SU-DHL-6 (cell line): ENCODE measurements around the gene COQ5.

ENCODE experiments used
- H2AFZ ChIP-seq: fragments of 200-600 bp; sonication (generic); 2 replicates; pipeline ENCODE4 v1.6.1; 2014; ENCODE audit warnings: low read depth, mild to moderate bottlenecking, moderate library complexity, mixed read lengths, antibody characterized with exemption, low read length; ENCODE audit not compliant: severe bottlenecking
- H3F3A ChIP-seq: fragments of 200-600 bp; shearing (Covaris generic); 2 replicates; pipeline ENCODE4 v1.6.0; 2016; ENCODE audit warnings: antibody characterized with exemption, mild to moderate bottlenecking; ENCODE audit not compliant: insufficient read depth
- H3K27ac ChIP-seq: fragments of 200-600 bp; sonication (generic); 2 replicates; pipeline ENCODE4 v1.5.1; 2016; ENCODE audit warnings: low read depth, mild to moderate bottlenecking, low read length, moderate library complexity, mixed read lengths
- H3K27me3 ChIP-seq: fragments of 200-600 bp; sonication (generic), shearing (Covaris generic); 2 replicates; pipeline ENCODE4 v1.6.0; 2014; ENCODE audit warnings: mild to moderate bottlenecking, low read length
- H3K36me3 ChIP-seq: fragments of 200-600 bp; sonication (generic); 2 replicates; pipeline ENCODE4 v1.6.1; 2014; ENCODE audit warnings: mild to moderate bottlenecking, low read length, mixed read lengths
- H3K4me2 ChIP-seq: fragments of 300-600, 200-600 bp; shearing (Covaris generic), sonication (generic); 2 replicates; pipeline ENCODE4 v1.6.0; 2014; ENCODE audit warnings: low read length, low read depth, mild to moderate bottlenecking; ENCODE audit not compliant: poor library complexity, severe bottlenecking
- H3K4me3 ChIP-seq: fragments of 200-600 bp; sonication (generic); 2 replicates; pipeline ENCODE4 v1.5.1; 2014; ENCODE audit warnings: antibody characterized with exemption, low read length, mild to moderate bottlenecking, mixed read lengths; ENCODE audit not compliant: insufficient read depth, poor library complexity, severe bottlenecking
- H3K79me2 ChIP-seq: fragments of 200-600 bp; sonication (generic); 2 replicates; pipeline ENCODE4 v1.6.1; 2014; ENCODE audit warnings: mild to moderate bottlenecking, low read length, moderate library complexity; ENCODE audit not compliant: insufficient read depth
- H3K9ac ChIP-seq: fragments of 200-600 bp; sonication (generic); 2 replicates; pipeline ENCODE4 v1.7.0; 2014; ENCODE audit warnings: mild to moderate bottlenecking, low read length
- H3K9me2 ChIP-seq: fragments of 200-600 bp; sonication (generic); replicated peaks from 2 replicates; pipeline ENCODE4 v1.6.1; 2014; ENCODE audit warnings: low read length; ENCODE audit not compliant: insufficient read depth
- H3K9me3 ChIP-seq: fragments of 200-600 bp; sonication (generic); 2 replicates; pipeline ENCODE4 v1.6.1; 2014; ENCODE audit warnings: low read length, mixed read lengths; ENCODE audit not compliant: insufficient read depth
- H4K20me1 ChIP-seq: fragments of 200-600 bp; sonication (generic); 2 replicates; pipeline ENCODE4 v1.6.1; 2014; ENCODE audit warnings: low read depth, mild to moderate bottlenecking, antibody characterized with exemption, low read length, moderate library complexity, mixed read lengths
- EZH2phosphoT487 ChIP-seq: fragments of 200-600 bp; sonication (generic), shearing (Covaris generic); conservative IDR thresholded peaks from 2 replicates; pipeline ENCODE4 v1.6.1; 2018; ENCODE audit warnings: mild to moderate bottlenecking, antibody characterized with exemption, low read length, moderate library complexity, mixed read lengths
- TF ChIP-seq, protein P1 (sequence below): fragments of 200-600 bp; sonication (generic); IDR thresholded peaks from one replicate; pipeline ENCODE4 v1.5.1; 2017; ENCODE audit warnings: antibody characterized with exemption, mild to moderate bottlenecking, low read length, moderate library complexity; ENCODE audit not compliant: insufficient read depth, poor library complexity, severe bottlenecking

Gene COQ5

DNA sequence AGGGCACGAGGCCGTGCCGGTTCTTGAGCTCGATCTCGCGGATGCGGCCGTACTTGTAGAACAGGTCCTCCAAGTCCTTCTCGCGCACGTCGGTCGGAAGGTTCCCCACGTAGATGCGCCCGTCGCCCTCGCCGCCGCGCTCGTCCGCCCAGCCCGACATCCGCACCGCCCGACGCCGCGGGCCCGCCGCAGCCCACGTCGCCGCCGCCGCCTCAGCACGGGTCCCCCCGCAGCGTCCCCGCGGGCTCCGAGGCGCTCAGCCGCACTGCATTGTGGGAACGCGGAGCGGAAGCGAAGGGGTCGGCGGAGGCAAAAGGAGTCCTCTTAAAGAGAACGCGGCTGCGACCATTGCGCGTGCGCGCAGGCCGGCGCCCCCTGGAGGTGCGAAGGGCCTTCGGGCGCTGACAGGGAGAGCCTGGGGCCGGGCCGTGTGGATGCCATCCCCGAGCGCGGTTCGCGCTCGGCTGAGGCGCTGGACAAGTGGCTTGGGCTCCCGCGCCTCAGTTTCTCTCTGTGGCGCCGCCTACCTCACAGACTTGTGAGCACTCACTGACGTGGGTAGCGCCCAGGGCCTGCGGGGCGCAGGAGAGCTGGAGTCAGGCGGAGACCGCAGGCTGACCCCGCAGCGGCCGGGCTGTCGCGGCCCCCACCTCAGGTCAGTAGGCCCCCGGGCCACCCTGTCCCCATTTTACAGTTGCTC lies 59.4 kb downstream of the COQ5 start, which contains the start of gene SRSF9:
TSS of gene SRSF9 (minus strand) at position 299 of the 700 bp plus-strand sequence. CDS start at position 160, 139 bp downstream.
- Histone ChIP-seq H3F3A (peaks cover 16% of the 10 kb centered on the region; the same call in 1 of the 2 replicates), H3K27me3 (no peaks in the 10 kb centered on the region), H4K20me1 (peaks cover 34% of the 10 kb centered on the region), H3K4me2 (peak within 1 kb of the TSS; percentile 66), H3K9ac (peak within 1 kb of the TSS; percentile 82), H3K9me2 (no peaks in the 10 kb centered on the region), H2AFZ (peak within 1 kb of the TSS; percentile 87), H3K79me2 (peaks cover 58% of the 10 kb centered on the region), H3K27ac (peak within 1 kb of the TSS; percentile 62), H3K4me3 (peak within 1 kb of the TSS; percentile 84), H3K36me3 (peaks cover 15% of the 10 kb centered on the region), H3K9me3 (no peaks in the 10 kb centered on the region)
- TF ChIP-seq EZH2phosphoT487: no peak
- TF ChIP-seq, protein P1, sequence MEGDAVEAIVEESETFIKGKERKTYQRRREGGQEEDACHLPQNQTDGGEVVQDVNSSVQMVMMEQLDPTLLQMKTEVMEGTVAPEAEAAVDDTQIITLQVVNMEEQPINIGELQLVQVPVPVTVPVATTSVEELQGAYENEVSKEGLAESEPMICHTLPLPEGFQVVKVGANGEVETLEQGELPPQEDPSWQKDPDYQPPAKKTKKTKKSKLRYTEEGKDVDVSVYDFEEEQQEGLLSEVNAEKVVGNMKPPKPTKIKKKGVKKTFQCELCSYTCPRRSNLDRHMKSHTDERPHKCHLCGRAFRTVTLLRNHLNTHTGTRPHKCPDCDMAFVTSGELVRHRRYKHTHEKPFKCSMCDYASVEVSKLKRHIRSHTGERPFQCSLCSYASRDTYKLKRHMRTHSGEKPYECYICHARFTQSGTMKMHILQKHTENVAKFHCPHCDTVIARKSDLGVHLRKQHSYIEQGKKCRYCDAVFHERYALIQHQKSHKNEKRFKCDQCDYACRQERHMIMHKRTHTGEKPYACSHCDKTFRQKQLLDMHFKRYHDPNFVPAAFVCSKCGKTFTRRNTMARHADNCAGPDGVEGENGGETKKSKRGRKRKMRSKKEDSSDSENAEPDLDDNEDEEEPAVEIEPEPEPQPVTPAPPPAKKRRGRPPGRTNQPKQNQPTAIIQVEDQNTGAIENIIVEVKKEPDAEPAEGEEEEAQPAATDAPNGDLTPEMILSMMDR: peak; percentile 84

DNA sequence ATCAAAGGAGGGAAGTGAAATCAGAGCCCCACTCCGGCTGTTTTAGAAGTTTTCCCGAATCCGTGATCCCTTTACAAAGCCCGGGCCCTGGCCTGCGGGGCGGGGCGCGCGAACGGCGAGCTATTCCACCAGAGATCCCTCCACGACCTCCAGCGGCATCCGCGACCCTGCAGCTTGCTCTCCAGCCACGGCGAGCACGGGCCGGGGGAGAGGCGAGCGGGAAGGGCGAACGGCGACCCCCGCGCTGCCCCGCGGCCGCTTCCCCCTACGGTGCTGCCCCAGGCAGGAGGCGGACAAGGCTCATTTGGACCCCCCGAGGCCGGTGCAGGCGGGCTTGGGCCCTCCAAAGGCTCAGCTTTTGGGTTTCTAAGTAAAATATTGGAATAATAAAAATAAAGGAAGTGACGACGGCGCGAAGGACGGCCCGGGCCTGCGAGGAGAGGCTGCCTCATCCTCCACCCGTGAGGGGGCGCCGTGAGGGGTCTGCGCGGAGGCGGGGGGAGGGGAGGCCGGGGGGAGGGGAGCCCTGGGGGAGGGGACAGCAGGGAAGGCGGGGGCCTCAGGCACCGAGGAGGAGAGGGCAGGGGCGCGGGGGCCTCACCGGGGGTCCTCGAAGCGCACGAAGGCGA lies 60.0 kb downstream of the COQ5 start:
- peaks cover 38% of the 10 kb centered on the region for H4K20me1 ChIP-seq
- peaks cover 63% of the 10 kb centered on the region for H3K79me2 ChIP-seq
- H2AFZ ChIP-seq: no peak overlapping the region
- no peaks in the 10 kb centered on the region for H3K27me3 ChIP-seq
- H3K27ac ChIP-seq: peak overlapping the region; percentile 62
- H3K4me2 ChIP-seq: peak overlapping the region; percentile 66
- peaks cover 21% of the 10 kb centered on the region for H3K36me3 ChIP-seq
- no peaks in the 10 kb centered on the region for H3K9me3 ChIP-seq
- peak overlapping the region; percentile 82 for H3K9ac ChIP-seq
- no peaks in the 10 kb centered on the region for H3K9me2 ChIP-seq
- peak overlapping the region; percentile 84 for H3K4me3 ChIP-seq
- peaks cover 20% of the 10 kb centered on the region; the same call in 1 of the 2 replicates for H3F3A ChIP-seq
- TF ChIP-seq EZH2phosphoT487: no peak
- TF ChIP-seq, protein P1: peak; percentile 11

DNA sequence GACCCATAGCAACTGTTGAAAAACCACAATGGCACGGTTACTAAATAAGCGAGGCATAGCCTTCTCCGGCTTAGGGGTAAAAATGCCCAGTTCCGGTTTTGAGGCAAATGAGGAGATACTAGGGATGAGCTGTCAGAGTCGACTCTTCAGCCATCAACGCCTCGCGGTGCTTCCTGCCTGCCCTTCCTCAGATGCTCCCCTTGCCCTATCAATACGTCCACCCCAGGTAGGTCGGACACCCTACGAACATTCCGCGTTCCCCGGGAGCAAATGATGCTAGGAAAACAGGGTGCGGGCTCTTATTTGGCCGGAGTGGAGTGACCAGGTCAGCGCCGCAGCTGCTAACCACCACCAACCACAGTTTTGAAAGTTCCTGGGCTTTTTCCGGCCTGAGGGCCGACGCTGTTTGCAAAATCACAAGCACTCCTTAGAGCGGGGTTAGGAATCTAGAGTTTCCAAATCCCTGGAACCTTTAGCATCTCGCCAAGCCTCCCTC lies 60.6 kb downstream of the COQ5 start:
- Histone ChIP-seq H3K9me2 (no peaks in the 10 kb centered on the region), H3K79me2 (peaks cover 64% of the 10 kb centered on the region), H3K27me3 (no peaks in the 10 kb centered on the region), H3K36me3 (peaks cover 27% of the 10 kb centered on the region), H3F3A (peaks cover 20% of the 10 kb centered on the region; the same call in 1 of the 2 replicates), H2AFZ (no peak overlapping the region), H3K27ac (peak overlapping the region; percentile 62), H3K4me3 (peak overlapping the region; percentile 84), H4K20me1 (peaks cover 38% of the 10 kb centered on the region), H3K9me3 (no peaks in the 10 kb centered on the region), H3K4me2 (peak overlapping the region; percentile 66), H3K9ac (peak overlapping the region; percentile 82)
- TF ChIP-seq EZH2phosphoT487: no peak
- TF ChIP-seq, protein P1: no peak
